T-helper 1 cell (primary cell): ENCODE measurements around the gene CNPPD1.
"Not testable (repeated sequence)": the region's sequence is repeated elsewhere in the genome, so short reads cannot be mapped to it uniquely, and the experiment has no call there.

Experiments used
- DNase-seq, 5 donors: peaks; one replicate each; pipeline ENCODE4 v3.0.0-alpha.2; 2012 to 2020

Gene CNPPD1

DNA sequence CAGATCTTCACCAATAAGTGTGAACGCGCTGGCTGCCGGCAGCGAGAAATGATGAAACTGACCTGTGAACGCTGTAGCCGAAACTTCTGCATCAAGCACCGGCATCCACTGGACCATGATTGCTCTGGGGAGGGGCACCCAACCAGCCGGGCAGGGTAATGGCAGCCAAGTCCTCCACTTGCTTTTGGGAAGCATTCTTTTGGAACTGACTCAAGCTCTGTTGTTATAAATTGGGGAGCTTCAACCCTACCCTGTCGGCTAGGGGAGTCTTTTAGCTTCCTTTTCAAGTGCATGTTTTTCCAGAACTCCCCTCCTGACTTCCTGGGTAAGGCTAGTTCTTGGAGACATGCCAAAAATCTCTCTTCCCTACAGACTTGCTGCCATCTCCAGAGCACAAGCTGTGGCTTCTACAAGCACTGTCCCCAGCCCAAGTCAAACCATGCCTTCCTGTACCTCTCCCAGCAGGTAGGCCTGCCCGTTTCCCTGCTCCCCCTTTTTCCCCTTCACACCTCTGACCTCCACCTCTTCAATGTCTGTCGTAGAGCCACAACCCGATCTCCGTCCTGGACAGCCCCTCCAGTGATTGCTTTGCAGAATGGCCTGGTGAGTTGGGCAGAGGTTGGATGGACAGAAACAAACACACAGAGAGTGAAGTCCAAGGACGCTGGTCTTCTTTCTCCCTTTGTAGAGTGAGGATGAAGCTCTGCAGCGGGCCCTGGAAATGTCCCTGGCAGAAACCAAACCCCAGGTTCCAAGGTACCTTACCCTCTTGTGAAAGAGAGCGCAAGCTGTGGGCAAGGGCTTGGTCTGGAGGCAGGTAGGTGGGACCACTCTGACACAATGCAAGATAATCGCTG lies 31.4 kb upstream of the CNPPD1 start:
- DNase-seq: no peak

DNA sequence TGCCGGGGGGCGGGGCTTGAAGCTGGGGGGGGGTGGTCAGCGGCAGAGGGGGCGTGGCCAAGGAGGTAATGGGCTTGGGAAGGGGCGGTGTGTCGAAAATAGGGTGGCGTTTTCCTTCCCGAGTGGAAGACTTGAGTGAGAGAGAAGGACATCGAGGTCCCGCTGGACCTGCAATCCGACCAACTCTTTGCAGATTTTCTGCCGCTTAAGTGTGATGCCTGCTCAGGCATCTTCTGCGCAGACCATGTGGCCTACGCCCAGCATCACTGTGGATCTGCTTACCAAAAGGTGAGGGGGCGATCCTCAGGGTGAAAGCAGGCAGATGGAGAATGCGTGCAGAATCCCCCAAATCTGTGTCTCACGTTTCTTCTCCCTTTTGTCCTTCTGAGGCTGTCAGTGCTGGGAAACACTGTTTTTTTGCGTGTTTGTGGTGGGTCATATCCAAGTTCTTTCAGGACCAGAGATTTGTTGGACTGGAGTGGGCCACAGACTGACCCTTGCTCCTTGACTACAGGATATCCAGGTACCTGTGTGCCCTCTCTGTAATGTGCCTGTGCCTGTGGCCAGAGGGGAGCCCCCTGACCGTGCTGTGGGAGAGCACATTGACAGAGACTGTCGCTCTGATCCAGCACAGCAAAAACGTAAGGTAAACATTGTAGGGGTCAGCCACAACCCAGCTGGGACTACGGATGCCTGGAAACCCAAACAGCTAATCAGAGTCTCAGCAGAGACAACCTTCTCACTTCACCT lies 30.6 kb upstream of the CNPPD1 start:
- DNase-seq: no peak

DNA sequence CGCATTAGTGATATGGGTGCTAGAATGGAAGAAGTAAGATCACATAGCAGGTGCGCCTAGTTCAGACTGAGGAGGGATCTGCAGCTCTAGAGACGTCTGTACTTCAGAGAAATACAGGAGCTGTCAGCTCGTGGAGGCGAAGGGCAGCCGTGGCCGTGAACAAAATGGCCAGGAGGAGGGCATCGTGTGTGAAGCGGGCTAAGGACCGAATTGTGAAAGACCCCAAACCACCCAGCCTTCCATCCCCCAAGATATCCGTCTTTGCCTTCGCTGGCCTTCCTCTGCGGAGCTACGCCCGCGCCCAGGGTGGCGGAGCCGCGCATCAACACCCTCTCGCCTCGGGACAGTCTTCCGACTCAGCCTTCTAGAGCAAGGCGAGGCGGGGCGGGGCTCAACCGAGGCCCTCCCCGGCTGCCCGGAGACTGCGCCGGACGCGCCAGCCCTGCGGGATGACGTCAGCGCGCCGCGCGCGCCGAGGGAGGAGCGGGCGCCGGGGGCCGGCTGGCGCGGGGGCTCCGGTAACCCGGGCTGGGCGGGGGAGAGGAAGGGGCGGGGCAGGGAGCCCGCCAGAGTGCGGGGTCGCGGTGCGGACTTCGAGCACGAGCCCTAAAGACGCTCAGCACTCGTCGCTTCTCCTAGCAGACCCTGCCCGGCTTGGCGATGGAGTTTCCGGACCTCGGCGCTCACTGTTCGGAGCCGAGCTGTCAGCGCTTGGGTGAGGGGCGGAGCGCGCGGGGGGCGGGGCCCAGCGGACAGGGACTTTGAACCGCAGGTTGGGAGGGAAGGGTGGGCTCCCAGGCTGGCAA lies 29.8 kb upstream of the CNPPD1 start, which contains the start of gene ZFAND2B:
Gene ZFAND2B, plus strand, starts transcription at position 455 of the 806 bp plus-strand sequence. Its CDS starts 206 bp downstream, at position 661.
- peak; percentile 90 to 97 (median 93) for DNase-seq

DNA sequence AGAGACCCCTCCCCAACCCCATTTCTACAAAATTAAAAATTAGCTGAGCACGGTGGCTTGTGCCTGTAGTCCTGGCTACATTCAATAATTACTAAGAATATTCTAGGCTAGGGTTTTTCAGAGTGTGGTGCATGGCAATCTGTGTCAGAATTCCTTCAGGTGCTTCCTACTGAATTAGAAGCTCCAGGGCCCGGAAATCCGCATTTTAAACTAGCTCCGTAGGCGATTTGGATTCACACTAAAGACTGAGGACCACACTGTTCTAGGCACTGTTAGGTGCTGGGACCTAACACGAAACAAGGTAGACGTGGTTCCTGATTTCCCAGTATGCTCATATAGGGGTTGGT lies 29.2 kb upstream of the CNPPD1 start:
- DNase-seq: no peak

DNA sequence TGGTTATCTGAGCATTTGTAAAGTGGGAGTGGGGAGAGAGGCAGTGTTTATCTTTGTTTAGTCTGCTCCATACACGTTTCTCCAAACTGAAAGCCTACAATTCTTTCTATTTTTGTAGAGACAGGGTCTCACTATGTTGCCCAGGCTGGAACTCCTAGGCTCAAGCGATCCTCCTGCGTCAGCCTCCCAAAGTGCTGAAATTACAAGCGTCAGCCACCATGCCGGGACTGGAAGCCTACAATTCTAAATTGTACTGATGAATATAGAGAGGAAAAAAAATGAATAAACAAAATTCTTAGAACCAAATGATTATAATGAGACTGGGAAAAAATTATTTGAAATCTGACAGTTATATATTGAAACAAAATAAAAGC lies 28.4 kb upstream of the CNPPD1 start:
- DNase-seq: no peak

DNA sequence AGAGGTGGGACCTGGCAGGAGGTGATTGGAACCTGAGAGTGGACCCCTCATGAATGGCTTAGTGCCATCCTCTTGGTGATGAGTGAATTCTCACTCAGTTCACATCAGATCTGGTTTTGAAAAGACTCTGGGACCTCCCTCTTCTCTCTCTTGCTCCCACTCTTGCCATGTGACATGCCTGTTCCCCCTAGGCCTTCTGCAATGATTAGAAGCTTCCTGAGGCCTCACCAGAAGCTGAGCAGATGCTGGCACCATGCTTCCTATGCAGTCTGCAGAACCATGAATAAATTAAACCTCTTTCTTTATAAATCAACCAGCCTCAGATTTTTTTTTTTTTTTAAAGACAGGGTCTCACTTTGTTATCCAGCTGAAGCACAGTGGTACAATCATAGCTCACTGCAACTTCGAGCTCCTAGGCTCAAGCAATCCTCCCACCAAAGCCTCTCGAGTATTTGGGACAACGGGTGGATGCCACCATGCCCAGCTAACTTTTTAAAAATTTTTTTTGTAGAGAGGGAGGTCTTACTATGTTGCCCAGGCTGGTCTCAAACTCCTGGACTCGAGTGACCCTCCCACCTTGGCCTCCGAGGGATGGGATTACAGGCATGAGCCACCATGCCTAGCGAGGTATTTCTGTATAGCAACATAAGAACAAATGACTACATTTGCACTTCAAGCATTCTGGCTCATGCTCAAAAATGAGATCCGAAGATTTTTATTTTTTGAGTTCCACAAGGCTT lies 27.9 kb upstream of the CNPPD1 start:
- no peak for DNase-seq

DNA sequence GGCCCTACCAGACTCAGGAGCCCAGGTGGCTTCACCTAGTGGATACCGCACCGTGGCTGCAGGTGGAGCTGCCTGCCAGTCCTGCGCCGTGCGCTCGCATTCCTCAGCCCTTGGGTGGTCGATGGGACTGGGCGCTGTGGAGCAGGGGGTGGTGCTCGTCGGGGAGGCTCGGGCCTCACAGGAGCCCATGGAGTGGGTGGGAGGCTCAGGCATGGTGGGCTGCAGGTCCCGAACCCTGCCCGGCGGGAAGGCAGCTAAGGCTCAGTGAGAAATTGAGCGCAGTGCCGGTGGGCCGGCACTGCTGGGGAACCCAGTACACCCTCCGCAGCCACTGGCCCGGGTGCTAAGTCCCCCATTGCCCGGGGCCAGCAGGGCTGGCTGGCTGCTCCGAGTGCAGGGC lies 24.6 kb upstream of the CNPPD1 start:
- DNase-seq: not testable (repeated sequence)

DNA sequence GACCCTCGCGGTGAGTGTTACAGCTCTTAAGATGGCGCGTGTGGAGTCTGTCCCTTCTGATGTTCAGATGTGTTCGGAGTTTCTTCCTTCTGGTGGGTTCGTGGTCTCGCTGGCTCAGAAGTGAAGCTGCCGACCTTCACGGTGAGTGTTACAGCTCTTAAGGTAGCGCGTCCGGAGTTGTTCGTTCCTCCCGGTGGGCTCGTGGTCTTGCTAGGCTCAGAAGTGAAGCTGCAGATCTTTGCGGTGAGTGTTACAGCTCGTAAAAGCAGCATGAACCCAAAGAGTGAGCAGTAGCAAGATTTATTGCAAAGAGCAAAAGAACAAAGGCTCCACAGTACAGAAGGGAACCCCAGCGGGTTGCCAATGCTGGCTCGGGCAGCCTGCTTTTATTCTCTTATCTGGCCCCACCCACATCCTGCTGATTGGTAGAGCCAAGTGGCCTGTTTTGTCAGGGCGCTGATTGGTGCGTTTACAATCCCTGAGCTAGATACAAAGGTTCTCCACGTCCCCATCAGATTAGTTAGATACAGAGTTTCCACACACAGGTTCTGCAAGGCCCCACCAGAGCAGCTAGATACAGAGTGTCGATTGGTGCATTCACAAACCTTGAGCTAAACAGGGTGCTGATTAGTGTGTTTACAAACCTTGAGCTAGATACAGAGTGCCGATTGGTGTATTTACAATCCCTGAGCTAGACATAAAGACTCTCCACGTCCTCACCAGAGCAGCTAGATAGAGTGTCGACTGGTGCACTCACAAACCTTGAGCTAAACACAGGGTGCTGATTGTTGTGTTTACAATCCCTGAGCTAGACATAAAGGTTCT lies 24.0 kb upstream of the CNPPD1 start:
- not testable (repeated sequence) for DNase-seq

DNA sequence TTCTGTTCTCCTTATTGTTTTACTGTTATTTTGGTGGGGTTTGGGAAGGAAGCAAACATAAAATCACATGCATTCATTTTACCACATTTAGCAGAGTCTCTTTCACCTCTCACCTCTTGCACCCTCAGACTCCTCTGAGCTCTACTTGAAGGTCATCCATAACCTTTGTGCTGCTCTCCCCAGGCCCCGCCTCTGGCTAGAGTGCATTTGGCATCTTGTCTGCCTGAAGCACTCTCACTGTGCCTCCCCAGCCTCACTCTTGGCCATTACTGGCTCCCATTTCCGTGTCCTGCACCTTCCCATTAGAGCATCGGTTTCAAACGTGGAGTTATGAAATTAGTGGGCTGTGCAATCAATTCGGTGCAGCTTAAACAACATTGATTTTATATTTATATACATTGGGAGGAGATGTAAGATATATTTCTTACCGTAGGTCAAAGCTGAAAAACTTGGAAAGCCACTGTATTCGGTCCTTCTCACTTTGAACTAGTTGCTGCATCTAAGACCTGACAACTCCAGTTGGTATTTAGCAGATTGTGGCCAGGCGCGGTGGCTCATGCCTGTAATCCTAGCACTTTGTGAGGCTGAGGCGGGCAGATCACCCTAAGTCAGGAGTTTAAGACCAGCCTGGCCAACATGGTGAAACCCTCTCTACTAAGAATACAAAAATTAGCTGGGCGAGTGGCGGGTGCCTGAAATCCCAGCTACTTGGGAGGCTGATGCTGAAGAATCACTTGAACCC lies 22.9 kb upstream of the CNPPD1 start:
- DNase-seq: no peak

DNA sequence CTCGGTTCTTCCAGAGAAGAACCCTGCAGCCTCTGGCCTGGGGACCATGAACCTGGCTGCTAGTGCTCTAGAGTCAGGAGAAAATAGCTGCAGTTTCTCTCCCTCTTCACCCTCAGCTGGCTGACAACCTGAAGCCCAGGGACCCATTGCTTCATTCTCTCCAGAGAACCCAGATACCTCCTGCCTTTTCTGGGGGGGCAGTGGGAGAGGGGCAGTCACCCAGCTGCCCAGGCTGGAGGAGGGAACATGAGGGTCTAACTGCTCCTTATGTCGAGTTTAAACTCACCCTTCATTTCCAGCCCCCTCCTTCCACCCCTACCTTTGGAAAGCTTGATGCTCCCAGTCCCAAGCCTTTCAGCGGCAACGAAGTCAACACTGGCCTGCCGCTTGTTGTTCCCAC lies 22.2 kb upstream of the CNPPD1 start:
- DNase-seq: no peak

DNA sequence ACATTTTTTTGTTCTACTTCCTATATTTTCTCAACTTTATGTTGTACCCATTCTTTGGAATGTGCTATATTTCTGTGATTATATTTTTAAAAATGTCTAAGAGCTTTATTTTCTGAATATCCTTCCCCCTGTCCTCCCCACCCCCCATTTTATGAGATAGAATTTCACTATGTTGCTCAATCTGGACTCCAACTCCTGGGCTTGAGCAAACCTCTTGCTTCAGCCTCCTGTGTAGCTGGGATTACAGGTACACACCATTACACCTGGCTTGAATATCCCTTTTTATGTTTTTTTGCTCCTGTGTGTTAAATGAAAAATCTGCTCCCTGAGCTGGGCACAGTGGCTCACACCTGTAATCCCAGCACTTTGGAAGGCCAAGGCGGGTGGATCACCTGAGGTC lies 20.7 kb upstream of the CNPPD1 start:
- no peak for DNase-seq

DNA sequence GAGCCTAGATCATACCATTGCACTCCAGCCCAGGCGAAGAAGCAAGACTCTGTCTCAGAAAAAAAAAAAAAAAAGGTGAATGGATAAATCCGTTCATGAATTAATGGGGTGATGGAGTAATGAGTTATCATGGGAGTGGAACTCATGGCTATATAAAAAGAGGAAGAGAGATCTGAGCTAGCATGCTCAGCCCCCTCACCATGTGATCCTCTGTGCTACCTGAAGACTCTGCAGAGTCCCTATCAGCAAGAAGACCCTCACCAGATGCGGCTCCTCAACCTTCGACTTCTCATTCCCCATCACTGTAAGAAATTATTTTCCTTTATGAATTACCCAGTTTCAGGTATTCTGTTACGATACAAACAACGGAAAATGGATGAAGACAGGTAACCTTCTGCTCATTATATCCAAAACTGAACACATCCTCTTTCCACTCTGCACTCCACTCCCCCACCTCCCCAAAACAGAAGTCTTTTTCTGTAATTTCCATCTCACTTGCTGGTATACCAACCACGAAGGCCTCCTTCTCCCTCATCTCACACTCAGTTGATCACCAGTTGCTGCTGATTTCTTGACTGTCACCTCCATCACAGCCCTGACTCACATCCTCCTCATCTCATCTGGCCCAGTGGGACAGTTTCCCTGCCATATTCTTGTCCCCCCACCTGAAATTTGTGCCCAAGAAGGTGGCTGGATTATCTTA lies 10.2 kb upstream of the CNPPD1 start:
- no peak for DNase-seq

DNA sequence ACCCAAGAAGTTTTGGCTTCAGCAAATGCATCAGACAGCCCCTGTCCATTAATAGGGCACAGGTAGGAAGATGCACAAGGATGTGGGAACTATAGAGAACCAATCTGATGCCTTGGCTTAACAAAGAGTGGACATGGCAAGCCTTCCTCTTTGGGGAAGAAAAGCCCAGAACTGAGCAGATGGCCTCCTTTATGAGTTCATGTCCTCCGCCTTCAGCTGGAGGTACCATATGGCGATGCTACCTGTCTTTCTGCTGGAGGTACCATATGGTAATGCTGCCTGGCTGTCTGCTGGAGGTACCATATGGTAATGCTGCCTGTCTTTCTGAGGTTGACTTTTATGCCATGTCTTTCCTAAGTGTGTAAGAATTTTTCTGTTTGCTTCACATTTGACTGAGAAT lies 7.4 kb upstream of the CNPPD1 start:
- no peak for DNase-seq

DNA sequence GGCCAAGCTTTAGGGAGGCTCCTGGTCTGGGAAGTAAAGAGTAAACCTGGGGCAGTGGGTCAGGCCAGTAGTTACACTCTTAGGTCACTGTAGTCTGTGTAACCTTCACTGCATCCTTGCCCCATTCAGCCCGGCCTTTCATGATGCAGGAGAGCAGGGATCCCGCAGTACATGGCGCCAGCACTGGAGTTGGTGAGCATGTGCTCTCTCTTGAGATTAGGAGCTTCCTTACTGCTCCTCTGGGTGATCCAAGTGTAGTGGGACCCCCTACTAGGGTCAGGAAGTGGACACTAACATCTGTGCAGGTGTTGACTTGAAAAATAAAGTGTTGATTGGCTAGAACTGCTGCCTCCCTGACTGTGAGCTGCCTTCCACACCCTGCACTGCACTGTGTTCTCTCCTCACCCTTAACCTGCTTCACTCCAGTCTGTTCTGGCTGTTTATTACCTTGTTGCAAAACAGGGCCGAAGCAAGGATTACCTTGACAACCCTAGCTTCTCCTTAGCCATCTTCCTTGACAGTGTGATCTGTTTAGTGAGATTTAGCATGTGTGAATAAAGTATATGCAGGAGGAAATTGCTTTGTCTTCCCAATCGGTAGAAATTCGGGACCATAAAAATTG lies 6.5 kb upstream of the CNPPD1 start:
- DNase-seq: no peak

DNA sequence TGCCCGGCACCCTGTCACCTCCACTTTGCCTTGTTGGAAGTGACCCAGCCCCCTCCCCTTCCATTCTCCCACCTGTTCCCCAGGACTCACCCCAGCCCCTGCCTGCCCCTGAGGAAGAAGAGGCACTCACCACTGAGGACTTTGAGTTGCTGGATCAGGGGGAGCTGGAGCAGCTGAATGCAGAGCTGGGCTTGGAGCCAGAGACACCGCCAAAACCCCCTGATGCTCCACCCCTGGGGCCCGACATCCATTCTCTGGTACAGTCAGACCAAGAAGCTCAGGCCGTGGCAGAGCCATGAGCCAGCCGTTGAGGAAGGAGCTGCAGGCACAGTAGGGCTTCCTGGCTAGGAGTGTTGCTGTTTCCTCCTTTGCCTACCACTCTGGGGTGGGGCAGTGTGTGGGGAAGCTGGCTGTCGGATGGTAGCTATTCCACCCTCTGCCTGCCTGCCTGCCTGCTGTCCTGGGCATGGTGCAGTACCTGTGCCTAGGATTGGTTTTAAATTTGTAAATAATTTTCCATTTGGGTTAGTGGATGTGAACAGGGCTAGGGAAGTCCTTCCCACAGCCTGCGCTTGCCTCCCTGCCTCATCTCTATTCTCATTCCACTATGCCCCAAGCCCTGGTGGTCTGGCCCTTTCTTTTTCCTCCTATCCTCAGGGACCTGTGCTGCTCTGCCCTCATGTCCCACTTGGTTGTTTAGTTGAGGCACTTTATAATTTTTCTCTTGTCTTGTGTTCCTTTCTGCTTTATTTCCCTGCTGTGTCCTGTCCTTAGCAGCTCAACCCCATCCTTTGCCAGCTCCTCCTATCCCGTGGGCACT lies 5.8 kb upstream of the CNPPD1 start:
- DNase-seq: peak in 1 of 5 donors; percentile 27

DNA sequence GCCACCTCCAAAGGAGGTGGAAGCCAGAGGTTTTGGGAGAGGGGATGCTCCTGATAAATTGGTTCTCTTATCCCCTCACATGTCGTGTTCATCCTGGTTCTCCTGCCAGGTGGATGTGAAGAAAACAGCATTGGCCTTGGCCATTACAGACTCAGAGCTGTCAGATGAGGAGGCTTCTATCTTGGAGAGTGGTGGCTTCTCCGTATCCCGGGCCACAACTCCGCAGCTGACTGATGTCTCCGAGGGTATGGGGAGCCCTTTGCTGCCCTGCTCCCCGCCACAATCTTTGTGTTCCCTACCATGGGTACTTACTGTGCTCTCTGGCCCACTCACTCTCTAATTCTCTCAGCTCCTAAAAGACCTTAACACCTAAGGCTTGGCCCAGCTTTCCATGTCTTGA lies 4.8 kb upstream of the CNPPD1 start:
- DNase-seq: no peak

DNA sequence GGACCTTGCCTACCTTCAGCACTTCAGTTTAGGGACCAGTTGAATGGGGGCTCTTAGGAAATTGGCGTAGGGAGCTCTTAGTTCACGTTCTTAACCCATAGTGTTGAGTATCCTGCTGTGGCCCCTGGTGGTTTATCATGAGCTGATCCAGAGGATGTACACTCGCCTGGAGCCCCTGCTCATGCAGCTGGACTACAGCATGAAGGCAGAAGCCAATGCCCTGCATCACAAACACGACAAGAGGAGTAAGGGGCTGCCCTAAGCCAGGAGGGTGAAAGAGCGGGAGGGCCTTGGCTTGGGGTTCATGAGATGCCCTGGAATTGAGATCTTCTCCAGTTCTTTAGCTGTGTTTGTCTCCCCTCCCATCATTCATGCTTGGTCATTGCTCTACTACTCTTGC lies 4.2 kb upstream of the CNPPD1 start:
- DNase-seq: no peak

DNA sequence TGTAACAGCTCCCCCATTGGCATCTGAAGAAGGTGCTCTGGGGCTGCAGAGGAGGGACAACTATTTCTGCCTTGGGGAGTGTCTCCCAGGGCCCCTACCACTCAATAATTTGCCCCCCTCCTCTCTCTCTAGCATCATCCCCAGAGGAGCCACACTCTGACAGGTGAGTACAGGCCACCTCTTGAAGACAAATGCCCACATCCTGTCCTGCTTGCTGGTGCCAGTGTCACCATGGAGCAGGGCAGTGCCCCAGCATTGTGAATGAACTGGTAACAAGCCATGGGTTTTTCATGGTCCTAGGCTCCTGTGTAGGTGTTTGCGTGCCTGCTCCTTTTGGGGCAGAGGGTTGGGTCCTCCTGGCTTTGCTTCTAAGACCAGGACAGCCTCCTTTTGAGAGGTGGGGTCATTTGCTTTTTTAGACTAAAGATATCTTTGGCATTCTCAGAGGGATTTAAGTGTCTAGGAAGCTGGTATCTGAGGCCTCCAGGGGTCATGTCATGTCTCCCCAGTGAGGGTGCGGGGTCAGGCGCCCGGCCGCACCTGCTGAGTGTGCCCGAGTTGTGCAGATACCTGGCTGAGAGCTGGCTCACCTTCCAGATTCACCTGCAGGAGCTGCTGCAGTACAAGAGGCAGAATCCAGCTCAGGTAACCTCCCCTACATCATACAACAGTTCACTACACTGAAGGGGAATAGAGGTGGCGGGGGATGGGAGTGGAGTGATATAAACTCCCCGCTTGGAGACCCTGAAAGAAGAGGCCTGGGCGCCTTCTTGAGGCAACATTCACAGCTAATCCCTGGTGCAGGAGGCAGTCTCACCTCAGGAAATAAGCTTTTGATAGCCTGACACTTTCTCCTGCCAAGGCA lies 3.1 kb upstream of the CNPPD1 start:
- DNase-seq: no peak
